NB4 (cell line): ENCODE measurements around the gene PRCP.

Source experiments
- DNase-seq: peaks from one replicate; pipeline ENCODE4 v3.0.0; 2010; ENCODE audit warnings: low read depth
- H3K4me3 ChIP-seq: one replicate; pipeline ENCODE4 v1.5.1; 2011; ENCODE audit warnings: mild to moderate bottlenecking, low read depth, low read length, moderate library complexity
- MYC ChIP-seq: IDR thresholded peaks from 2 replicates; pipeline ENCODE4 v1.6.1; 2011; ENCODE audit warnings: low read depth, low read length
- POLR2A ChIP-seq: IDR thresholded peaks from 2 replicates; pipeline ENCODE4 v1.6.1; 2011; ENCODE audit warnings: mild to moderate bottlenecking; ENCODE audit not compliant: insufficient read length; ENCODE audit errors: extremely low read depth
- TF ChIP-seq, protein P1 (sequence below): IDR thresholded peaks from 2 replicates; pipeline ENCODE4 v1.6.1; 2011; ENCODE audit warnings: low read depth, low read length
- TF ChIP-seq, protein P2 (sequence below): IDR thresholded peaks from one replicate; pipeline ENCODE4 v1.5.1; 2012; ENCODE audit warnings: low read depth, low read length

PRCP gene

DNA sequence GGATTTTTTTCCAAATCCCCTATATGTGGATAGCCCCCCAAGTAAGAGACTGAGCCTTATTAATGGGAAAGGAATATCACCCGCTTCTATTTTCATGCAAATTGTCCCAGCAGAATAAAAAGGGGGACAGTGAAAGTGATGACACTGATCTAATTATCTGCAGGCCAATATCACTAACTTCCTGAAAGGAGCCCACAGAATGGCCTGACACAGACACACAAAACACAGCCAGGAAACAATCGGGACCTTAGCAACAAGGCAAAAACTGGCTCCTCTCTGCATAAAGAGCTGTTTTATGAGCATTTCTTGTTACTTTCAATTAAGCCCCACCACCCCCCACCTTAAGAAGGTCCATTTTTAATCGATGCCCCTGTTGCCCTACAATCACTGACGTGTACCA, 112.2 kb downstream of the PRCP start:
- no peak for DNase-seq
- TF ChIP-seq, protein P1, sequence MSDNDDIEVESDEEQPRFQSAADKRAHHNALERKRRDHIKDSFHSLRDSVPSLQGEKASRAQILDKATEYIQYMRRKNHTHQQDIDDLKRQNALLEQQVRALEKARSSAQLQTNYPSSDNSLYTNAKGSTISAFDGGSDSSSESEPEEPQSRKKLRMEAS: no peak
- TF ChIP-seq POLR2A (no peak), MYC (no peak)
- TF ChIP-seq, protein P2, sequence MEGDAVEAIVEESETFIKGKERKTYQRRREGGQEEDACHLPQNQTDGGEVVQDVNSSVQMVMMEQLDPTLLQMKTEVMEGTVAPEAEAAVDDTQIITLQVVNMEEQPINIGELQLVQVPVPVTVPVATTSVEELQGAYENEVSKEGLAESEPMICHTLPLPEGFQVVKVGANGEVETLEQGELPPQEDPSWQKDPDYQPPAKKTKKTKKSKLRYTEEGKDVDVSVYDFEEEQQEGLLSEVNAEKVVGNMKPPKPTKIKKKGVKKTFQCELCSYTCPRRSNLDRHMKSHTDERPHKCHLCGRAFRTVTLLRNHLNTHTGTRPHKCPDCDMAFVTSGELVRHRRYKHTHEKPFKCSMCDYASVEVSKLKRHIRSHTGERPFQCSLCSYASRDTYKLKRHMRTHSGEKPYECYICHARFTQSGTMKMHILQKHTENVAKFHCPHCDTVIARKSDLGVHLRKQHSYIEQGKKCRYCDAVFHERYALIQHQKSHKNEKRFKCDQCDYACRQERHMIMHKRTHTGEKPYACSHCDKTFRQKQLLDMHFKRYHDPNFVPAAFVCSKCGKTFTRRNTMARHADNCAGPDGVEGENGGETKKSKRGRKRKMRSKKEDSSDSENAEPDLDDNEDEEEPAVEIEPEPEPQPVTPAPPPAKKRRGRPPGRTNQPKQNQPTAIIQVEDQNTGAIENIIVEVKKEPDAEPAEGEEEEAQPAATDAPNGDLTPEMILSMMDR: no peak
- H3K4me3 ChIP-seq: no peak overlapping the region

DNA sequence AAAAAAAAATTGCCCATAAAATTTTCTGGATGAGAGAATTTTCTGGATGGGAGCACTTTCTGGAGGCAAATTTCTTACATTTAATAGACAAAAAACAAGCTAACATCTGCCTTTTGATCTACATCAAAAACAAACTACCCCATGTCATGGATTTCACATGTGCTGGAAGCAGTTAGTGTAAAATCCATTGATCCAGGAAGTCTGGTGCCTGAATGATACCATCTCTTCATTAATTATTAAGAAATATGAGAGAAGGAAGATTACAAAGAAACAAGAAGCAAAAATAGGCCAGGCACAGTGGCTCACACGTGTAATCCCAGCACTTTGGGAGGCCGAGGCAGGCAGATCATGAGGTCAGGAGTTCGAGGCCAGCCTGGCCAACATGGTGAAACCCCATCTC, 113.4 kb downstream of the PRCP start:
- no peak for DNase-seq
- no peak overlapping the region for H3K4me3 ChIP-seq
- TF ChIP-seq, protein P2: no peak
- TF ChIP-seq POLR2A (no peak), MYC (no peak)
- TF ChIP-seq, protein P1: no peak

DNA sequence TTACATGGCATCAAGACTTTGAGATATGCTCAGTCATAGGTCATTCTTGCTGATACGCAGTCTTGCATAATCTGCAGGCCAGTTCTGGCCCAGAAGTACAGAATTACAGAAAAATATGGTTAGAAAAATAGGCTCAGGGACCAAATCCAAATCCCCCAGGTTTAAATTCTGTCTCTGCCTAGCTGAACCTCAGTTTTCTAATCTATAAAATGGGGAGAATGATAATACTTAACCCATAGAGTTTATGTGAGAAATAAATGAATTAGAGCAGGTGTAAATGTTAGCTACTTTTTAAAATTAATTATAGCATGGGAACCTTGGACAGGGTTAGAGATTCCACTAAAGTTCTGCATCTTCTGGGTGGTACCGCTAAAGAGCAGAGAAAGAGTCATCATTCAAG, 114.2 kb downstream of the PRCP start:
- H3K4me3 ChIP-seq: no peak overlapping the region
- TF ChIP-seq POLR2A (no peak), MYC (no peak)
- TF ChIP-seq, protein P1: no peak
- TF ChIP-seq, protein P2: no peak
- DNase-seq: no peak

DNA sequence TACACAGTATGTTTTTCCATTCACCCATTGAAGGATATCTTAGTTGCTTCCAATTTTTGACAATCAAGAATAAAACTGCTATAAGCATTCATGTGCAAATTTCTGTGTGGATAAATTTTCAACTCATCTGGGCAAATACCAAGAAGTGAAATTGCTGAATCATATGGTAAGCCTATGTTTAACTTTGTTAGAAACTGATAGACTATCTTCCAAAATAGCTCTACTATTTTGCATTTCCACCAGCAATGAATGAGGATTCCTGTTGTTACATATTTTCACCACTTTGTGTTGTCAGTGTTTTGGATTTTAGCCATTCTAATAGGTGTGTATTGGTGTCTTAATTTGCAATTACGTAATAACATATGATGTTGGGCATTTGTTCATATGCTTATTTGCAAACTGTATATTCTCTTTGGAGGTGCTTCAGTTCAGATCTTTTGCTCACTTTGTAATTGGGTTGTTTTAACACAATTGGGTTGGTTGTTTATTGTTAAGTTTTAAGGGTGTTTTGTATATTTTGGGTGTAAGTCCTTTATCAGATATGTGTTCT, 117.3 kb downstream of the PRCP start:
- no peak for DNase-seq
- H3K4me3 ChIP-seq: no peak overlapping the region
- TF ChIP-seq, protein P2: no peak
- TF ChIP-seq MYC: no peak
- no peak for TF ChIP-seq POLR2A
- TF ChIP-seq, protein P1: no peak

DNA sequence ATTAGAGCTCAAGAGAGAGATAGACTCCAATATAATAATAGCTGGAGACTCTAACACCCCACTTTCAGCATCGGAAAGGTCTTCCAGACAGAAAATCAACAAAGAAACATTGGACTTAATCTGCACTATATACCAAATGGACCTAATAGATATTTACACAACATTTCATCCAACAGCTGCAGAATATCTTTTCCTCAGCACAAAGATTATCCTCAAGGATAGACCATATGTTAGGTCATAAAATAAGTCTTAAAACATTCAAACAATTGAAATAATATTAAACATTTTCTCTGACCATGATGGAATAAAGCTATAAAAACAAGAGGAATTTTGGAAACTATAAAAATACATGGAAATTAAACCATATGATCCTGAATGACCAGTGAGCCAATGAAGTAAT, 121.5 kb downstream of the PRCP start:
- TF ChIP-seq, protein P2: no peak
- no peak for TF ChIP-seq MYC
- TF ChIP-seq, protein P1: no peak
- TF ChIP-seq POLR2A: no peak
- DNase-seq: no peak
- H3K4me3 ChIP-seq: no peak overlapping the region
